Esophagus (tissue), 2 donors: ENCODE results near the gene PRRT4. TPM values are rescaled to one million over a fixed set of nuclear protein-coding genes. Genes with fewer than 3 reads are reported as not detected.

Experiments
- H3K27ac ChIP-seq, 2 donors: one replicate each; pipeline ENCODE4 v1.5.1; 2013; ENCODE audit warnings: low read depth in 2 of 2, mild to moderate bottlenecking in 2 of 2, inconsistent platforms in 1 of 2, low read length in 1 of 2, moderate library complexity in 1 of 2
- H3K27me3 ChIP-seq, 2 donors: one replicate each; pipeline ENCODE4 v1.6.1; 2013; ENCODE audit warnings: low read length in 2 of 2, control low read depth in 1 of 2, mild to moderate bottlenecking in 1 of 2; ENCODE audit not compliant: insufficient read depth in 2 of 2, control insufficient read depth in 1 of 2
- H3K36me3 ChIP-seq, 2 donors: one replicate each; pipeline ENCODE4 v1.6.1; 2013; ENCODE audit warnings: low read length in 1 of 2; ENCODE audit not compliant: control insufficient read depth in 2 of 2, insufficient read depth in 2 of 2
- H3K4me1 ChIP-seq, 2 donors: one replicate each; pipeline ENCODE4 v1.6.1; 2013; ENCODE audit warnings: low read length in 1 of 2; ENCODE audit not compliant: control insufficient read depth in 2 of 2, insufficient read depth in 2 of 2
- H3K4me3 ChIP-seq, 2 donors: one replicate each; pipeline ENCODE4 v1.5.1; 2013; ENCODE audit warnings: low read length in 2 of 2, mild to moderate bottlenecking in 2 of 2, low read depth in 1 of 2, moderate library complexity in 1 of 2
- H3K9me3 ChIP-seq, 2 donors: one replicate each; pipeline ENCODE4 v1.6.1; 2013; ENCODE audit warnings: mild to moderate bottlenecking in 2 of 2, low read depth in 1 of 2, low read length in 1 of 2, moderate library complexity in 1 of 2; ENCODE audit not compliant: control insufficient read depth in 2 of 2, insufficient read depth in 1 of 2
- WGBS, 2 donors: extraction: QIAGEN DNeasy Blood & Tissue Kit; methylation state at CpG; one replicate each; pipeline ENCODE4 v1.1.7; 2013; 5-methylcytosine and 5-hydroxymethylcytosine counted together
- polyA plus RNA-seq, 2 donors: library from polyadenylated mRNA; stranded (reverse); fragments of 200-250 nt; gene quantifications; one replicate each; pipeline ENCODE4 v1.2.3, GENCODE V29; 2013
- donor health status: healthy with polysubstance abuse.
- donor health status: Bipolar disorder and iron deficiency.

PRRT4 gene
- polyA plus RNA-seq, 2 donors, result 0.45 to 0.73 TPM

GRCh38 chr7:128309124-128309523 lies 52.4 kb downstream of the PRRT4 start:
- 91 to 95% methylated on average over 6 of the region's 6 CpGs for WGBS, 2 donors
- Histone ChIP-seq H3K4me3 (no peak overlapping the region), H3K9me3 (no peaks in the 10 kb centered on the region), H3K36me3 (peaks cover 22 to 34% of the 10 kb centered on the region in 2 donors), H3K27ac (no peak overlapping the region), H3K27me3 (no peaks in the 10 kb centered on the region), H3K4me1 (no peaks in the 10 kb centered on the region)

- H3K4me3 ChIP-seq, result no peak overlapping the region
- H3K36me3 ChIP-seq, result peaks cover 17 to 27% of the 10 kb centered on the region in 2 donors
- H3K9me3 ChIP-seq, result no peaks in the 10 kb centered on the region
- no peak overlapping the region for H3K27ac ChIP-seq
- no peaks in the 10 kb centered on the region for H3K4me1 ChIP-seq
- H3K27me3 ChIP-seq, result no peaks in the 10 kb centered on the region
- WGBS, 2 donors, result 89 to 90% methylated on average over 2 of the region's 2 CpGs
Measured at GRCh38 chr7:128307061-128307460, 54.4 kb downstream of the PRRT4 start.

- WGBS, 2 donors, result 80 to 92% methylated on average over 1 of the region's 1 CpG
Measured at GRCh38 chr7:128304212-128304611, 57.3 kb downstream of the PRRT4 start.

GRCh38 chr7:128303643-128304042 lies 57.8 kb downstream of the PRRT4 start:
- Histone ChIP-seq H3K9me3 (no peaks in the 10 kb centered on the region), H3K4me3 (no peak overlapping the region), H3K4me1 (peaks cover 4 to 5% of the 10 kb centered on the region in 2 donors), H3K27ac (no peak overlapping the region), H3K36me3 (peaks cover 11 to 14% of the 10 kb centered on the region in 2 donors), H3K27me3 (no peaks in the 10 kb centered on the region)
- WGBS, 2 donors, result 74 to 78% methylated on average over 5 of the region's 5 CpGs

More at GRCh38 chr7:128304212-128304611, 57.3 kb downstream of the PRRT4 start:
- peaks cover under 1 to 1% of the 10 kb centered on the region in 2 donors for H3K4me1 ChIP-seq
- H3K9me3 ChIP-seq, result no peaks in the 10 kb centered on the region
- no peaks in the 10 kb centered on the region for H3K27me3 ChIP-seq
- H3K36me3 ChIP-seq, result peaks cover 11 to 14% of the 10 kb centered on the region in 2 donors
- no peak overlapping the region for H3K4me3 ChIP-seq
- peak overlapping the region in 1 of 2 donors; percentile 28 for H3K27ac ChIP-seq

- WGBS, 2 donors, result 88 to 95% methylated on average over 2 of the region's 2 CpGs
- Histone ChIP-seq H3K9me3 (no peaks in the 10 kb centered on the region), H3K36me3 (peaks cover 10 to 11% of the 10 kb centered on the region in 2 donors)
Measured at GRCh38 chr7:128303133-128303532, 58.4 kb downstream of the PRRT4 start.

GRCh38 chr7:128302139-128302538 lies 59.4 kb downstream of the PRRT4 start:
- H3K4me3 ChIP-seq, result no peak overlapping the region
- peaks cover 4 to 5% of the 10 kb centered on the region in 2 donors for H3K4me1 ChIP-seq
- H3K27me3 ChIP-seq, result no peaks in the 10 kb centered on the region
- peaks cover 8 to 10% of the 10 kb centered on the region in 2 donors for H3K36me3 ChIP-seq
- no peak overlapping the region for H3K27ac ChIP-seq
- WGBS, 2 donors, result 46 to 52% methylated on average over 10 of the region's 10 CpGs
- H3K9me3 ChIP-seq, result no peaks in the 10 kb centered on the region

More at GRCh38 chr7:128303133-128303532, 58.4 kb downstream of the PRRT4 start:
- Histone ChIP-seq H3K27me3 (no peaks in the 10 kb centered on the region), H3K4me1 (peaks cover 4 to 5% of the 10 kb centered on the region in 2 donors), H3K4me3 (no peak overlapping the region), H3K27ac (no peak overlapping the region)

Other genes starting within 250 kb of the PRRT4 start
- under 1 TPM; 0.02 TPM for gene LEP, start 120.4 kb downstream of the PRRT4 start, polyA plus RNA-seq
- gene RBM28, start 17.8 kb downstream of the PRRT4 start, polyA plus RNA-seq, result 10 to 100 TPM; 16.0 to 20.1 TPM
- gene IMPDH1, start 48.3 kb upstream of the PRRT4 start, polyA plus RNA-seq, result 10 to 100 TPM; 19.4 to 25.7 TPM
- gene HILPDA, start 94.2 kb upstream of the PRRT4 start, polyA plus RNA-seq, result 100 to 1,000 TPM in 1 of 2 donors, 10 to 100 TPM in 1; 82.5 to 333 TPM
- 10 to 100 TPM in 1 of 2 donors, 1 to 10 TPM in 1; 8.2 to 10.5 TPM for gene METTL2B, start 115.1 kb upstream of the PRRT4 start, polyA plus RNA-seq